ENCODE measurements around the gene TGM1.

TGM1 gene

GRCh38 chr14:24291446-24292117 lies 28.6 kb upstream of the TGM1 start:
- no peak for DNase-seq

GRCh38 chr14:24290746-24291145 lies 27.8 kb upstream of the TGM1 start:
- no peak for DNase-seq

- no peak for DNase-seq
Observed at GRCh38 chr14:24289649-24290280, 26.8 kb upstream of the TGM1 start.

- no peak for DNase-seq
Observed at GRCh38 chr14:24286996-24287395, 24.0 kb upstream of the TGM1 start.

- DNase-seq, result no peak
Observed at GRCh38 chr14:24285351-24285750, 22.4 kb upstream of the TGM1 start.

- DNase-seq, result no peak
Observed at GRCh38 chr14:24284501-24285035, 21.6 kb upstream of the TGM1 start.

- no peak for DNase-seq
Observed at GRCh38 chr14:24283796-24284460, 21.0 kb upstream of the TGM1 start.

GRCh38 chr14:24282736-24283135 lies 19.8 kb upstream of the TGM1 start:
- no peak for DNase-seq

GRCh38 chr14:24281636-24282035 lies 18.7 kb upstream of the TGM1 start:
- no peak for DNase-seq

- peak; percentile 14 for DNase-seq
Observed at GRCh38 chr14:24280797-24281460, 18.0 kb upstream of the TGM1 start.

- no peak for DNase-seq
Observed at GRCh38 chr14:24279301-24280186, 16.6 kb upstream of the TGM1 start.

- DNase-seq, result no peak
Observed at GRCh38 chr14:24278424-24278823, 15.4 kb upstream of the TGM1 start.

GRCh38 chr14:24277606-24278321 lies 14.8 kb upstream of the TGM1 start:
- DNase-seq, result no peak

GRCh38 chr14:24277071-24277470 lies 14.1 kb upstream of the TGM1 start:
- DNase-seq, result no peak

GRCh38 chr14:24274101-24274543 lies 11.1 kb upstream of the TGM1 start:
- DNase-seq, result no peak

GRCh38 chr14:24273422-24273998 lies 10.5 kb upstream of the TGM1 start:
- no peak for DNase-seq

- no peak for DNase-seq
Observed at GRCh38 chr14:24272467-24272866, 9.5 kb upstream of the TGM1 start.

GRCh38 chr14:24271834-24272263 lies 8.9 kb upstream of the TGM1 start:
- DNase-seq, result no peak

GRCh38 chr14:24271134-24271833 lies 8.3 kb upstream of the TGM1 start, which contains the start of gene RABGGTA:
Gene RABGGTA, minus strand, starts transcription at chr14:24271597. Its CDS starts 482 bp downstream, at chr14:24271115.
- peak; percentile 83 for DNase-seq

- no peak for DNase-seq
Observed at GRCh38 chr14:24270537-24271133, 7.7 kb upstream of the TGM1 start.

Measured in fibroblast of upper back skin (primary cell).